HG03469 (cell line): ENCODE results near the gene ZNF148.

Source experiments
- ATAC-seq: cut with Tn5 transposase; IDR thresholded peaks from one replicate; pipeline ENCODE4 v1.9.1; 2021; ENCODE audit warnings: mild to moderate bottlenecking, moderate library complexity, moderate number of reproducible peaks; ENCODE audit not compliant: unreplicated experiment

Gene ZNF148

DNA sequence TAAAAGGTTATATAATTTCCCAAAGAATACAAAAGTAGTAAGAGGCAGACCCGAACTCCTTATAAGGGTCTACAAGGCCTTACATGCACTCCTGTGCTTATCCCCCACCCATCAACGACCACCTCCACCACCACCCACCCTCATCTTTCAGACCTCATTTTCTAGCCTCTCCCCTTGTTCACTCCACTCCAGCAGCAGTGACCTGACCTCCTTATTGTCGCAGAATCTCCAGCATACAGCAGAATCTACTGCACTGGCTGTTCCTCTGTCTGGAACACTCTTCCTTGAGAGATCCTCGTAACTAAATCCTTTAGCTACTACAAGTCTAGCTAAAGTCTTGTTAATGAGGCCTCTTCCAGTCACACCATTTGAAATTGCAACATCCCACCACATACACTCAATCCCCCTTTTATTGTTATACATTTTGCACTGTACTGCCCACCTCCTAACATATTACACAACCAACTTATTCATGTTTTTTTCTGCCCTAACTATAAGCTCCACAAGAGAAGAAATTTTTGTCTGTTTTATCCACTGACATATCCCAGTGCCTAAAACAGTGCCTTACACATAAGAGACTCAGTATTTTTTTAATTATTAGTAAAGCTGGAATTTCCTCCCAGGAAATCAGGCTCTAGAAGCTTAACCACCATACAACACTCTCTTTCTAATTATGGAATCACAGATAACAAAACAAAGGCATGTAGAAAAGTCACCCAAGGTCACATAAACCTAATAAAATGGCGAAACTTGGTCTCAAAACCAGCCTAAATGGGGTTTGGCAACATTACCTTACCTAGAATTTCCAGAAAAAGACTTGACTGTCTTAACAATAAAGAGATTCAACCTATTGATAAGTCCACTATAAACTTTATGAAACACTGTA lies 40.2 kb downstream of the ZNF148 start:
- ATAC-seq, result no peak

- ATAC-seq, result no peak
Measured at GRCh38 chr3:125332504-125332903, 42.6 kb downstream of the ZNF148 start.

DNA sequence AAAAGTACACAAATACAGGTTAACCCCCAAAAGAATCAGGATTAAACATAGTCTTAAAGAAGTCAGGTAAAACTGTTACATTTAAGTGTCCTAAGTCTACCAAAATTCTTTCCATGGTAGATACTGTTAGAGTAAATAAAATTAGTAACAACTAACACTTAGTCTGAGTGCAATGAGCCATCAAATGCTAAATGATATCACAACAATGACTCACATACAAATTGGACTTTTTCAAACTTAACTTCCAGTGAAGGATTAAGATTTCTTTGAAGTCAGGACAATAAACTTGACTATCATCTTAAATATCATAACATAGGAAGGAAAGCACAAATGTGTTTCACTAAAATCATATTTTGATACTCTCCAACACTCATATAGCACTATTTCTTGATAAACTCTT lies 43.9 kb downstream of the ZNF148 start:
- no peak for ATAC-seq

DNA sequence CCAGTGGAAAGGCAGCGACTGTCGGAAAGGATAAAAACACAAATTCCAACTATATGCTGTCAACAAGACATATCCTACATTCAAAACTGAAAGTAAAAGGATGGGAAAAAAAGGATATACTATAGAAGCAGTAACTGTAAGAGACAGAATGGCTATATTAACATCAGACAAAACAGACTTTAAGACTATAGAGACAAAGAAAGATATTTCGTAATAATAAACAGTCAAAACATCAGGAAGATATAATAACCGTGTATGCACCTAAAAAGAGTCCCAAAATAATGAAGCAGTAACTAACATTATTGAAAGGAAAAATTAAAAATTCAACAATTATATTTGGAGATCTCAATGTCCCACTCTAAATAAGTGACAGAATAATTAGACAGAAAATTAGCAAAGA lies 48.2 kb downstream of the ZNF148 start:
- no peak for ATAC-seq

- no peak for ATAC-seq
Measured at GRCh38 chr3:125325746-125326145, 49.4 kb downstream of the ZNF148 start.

GRCh38 chr3:125324341-125324740 lies 50.8 kb downstream of the ZNF148 start:
- no peak for ATAC-seq

DNA sequence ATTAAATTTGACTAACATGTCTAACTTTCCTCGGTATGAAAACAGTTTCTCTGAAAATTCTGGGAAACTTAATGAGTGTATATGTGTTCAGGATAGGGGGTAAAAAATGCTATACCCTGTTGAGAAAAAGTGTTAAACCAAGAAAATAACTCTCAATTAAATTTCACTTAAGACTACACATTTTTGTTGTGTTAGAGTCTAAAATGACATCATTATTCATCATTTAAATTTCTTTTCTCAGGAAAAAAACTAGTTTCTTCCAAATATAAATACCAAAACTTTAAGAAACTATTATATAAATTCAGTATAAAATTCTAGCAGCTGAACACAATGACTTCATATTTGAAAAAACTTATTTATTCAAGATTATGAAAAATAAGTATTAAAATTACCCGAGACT lies 52.2 kb downstream of the ZNF148 start:
- no peak for ATAC-seq

- ATAC-seq, result no peak
Measured at GRCh38 chr3:125322166-125322565, 53.0 kb downstream of the ZNF148 start.

- ATAC-seq, result no peak
Measured at GRCh38 chr3:125319765-125320164, 55.4 kb downstream of the ZNF148 start.

- ATAC-seq, result no peak
Measured at GRCh38 chr3:125318871-125319270, 56.3 kb downstream of the ZNF148 start.

GRCh38 chr3:125318167-125318865 lies 56.8 kb downstream of the ZNF148 start:
- no peak for ATAC-seq

- no peak for ATAC-seq
Measured at GRCh38 chr3:125317761-125318160, 57.4 kb downstream of the ZNF148 start.

DNA sequence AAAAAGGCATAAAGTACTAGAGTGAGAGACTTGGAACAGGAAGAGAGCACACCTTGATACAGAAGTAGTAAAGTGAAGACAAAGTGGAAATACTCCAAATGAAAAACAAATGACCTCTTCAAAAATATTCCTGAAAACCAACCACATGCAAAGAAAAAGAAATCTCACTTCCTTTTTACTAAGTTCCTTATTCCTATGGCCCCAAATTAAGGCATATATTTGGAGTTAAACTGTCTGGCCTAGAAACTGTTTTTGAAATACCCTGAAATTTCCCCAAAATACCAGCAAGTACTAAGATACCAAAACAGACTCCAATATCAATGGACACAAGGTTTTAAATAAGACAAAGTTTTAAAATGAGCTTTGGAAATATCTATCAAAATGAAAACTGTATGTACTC lies 58.2 kb downstream of the ZNF148 start:
- ATAC-seq, result no peak

GRCh38 chr3:125316246-125316645 lies 58.9 kb downstream of the ZNF148 start:
- ATAC-seq, result no peak

GRCh38 chr3:125313060-125313635 lies 62.0 kb downstream of the ZNF148 start:
- ATAC-seq, result no peak

DNA sequence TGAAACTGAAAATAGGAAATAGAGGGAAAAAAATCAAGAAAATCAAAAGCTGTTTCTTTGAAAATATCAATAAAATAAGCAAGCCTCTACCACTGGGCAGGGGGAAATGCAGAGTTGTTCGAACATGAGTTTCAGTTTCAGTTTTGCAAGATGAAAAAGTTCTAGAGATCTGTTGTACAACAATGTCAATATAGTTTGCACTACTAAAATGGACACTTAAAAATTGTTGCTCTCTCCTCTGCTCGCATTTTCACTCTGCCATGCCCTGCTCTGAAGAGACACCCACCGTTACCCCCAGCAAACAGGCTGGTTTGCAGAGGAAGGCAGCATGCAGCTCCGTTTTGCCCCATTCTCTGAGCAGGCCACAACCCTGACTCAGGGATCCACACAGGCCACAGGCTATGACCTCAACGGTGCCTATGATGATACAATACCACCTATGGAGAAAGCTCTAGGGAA lies 64.5 kb downstream of the ZNF148 start:
- no peak for ATAC-seq

- ATAC-seq, result no peak
Measured at GRCh38 chr3:125309476-125309875, 65.6 kb downstream of the ZNF148 start.

DNA sequence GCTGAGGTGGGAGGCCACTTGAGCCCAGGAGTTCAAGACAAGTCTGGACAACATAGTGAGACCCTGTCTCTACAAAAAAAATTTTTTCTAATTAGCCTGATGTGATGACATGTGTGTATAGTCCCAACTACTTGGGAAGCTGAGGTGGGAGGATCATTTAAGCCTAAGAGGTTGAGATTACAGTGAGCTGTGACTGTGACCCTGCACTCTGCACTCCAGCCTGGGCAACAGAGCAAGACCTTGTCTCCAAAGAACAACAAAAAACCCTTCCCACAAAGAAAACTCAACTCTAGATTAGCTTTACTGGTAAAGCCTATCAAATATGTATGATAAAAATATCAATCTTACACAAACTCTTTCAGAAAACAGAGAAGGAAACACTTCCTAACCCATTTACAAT lies 68.5 kb downstream of the ZNF148 start:
- ATAC-seq, result no peak

GRCh38 chr3:125302932-125303331 lies 72.2 kb downstream of the ZNF148 start:
- no peak for ATAC-seq

DNA sequence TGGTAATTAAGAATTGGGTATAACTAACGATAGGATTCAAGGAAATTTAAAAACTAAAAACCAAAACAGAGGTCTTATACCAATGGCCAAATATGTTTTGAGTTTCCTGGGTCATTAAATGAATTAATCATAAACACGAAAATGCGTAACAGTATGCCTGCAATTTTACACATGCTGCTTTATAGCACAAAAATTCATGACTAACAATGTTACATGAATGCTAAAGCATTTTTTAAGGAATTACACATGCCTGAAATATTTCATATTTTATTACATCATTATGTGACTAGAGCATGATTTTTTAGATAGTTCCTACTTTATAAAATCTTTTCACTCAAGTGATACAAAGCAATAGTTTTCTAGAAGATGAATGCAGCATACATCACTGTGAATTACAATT lies 74.7 kb downstream of the ZNF148 start:
- ATAC-seq, result no peak

GRCh38 chr3:125294411-125294810 lies 80.7 kb downstream of the ZNF148 start:
- ATAC-seq, result no peak

- no peak for ATAC-seq
Measured at GRCh38 chr3:125292015-125292414, 83.1 kb downstream of the ZNF148 start.
